GM12878 (cell line): ENCODE data around the gene GGACT. TPM values are rescaled to one million over a fixed set of nuclear protein-coding genes. Genes with fewer than 3 reads are reported as not detected.

Source experiments
- ATAC-seq: fragments of 200-7000 bp; cut with Tn5 transposase; 3 replicates; pipeline ENCODE4 v1.9.1; 2020; ENCODE audit warnings: mild to moderate bottlenecking, moderate library complexity
- BruUV-seq: library from RNA; stranded (reverse); fragments of 400-500 nt; replicated peaks from 2 replicates; lab custom pipeline; 2021; lab: Mats Ljungman, UMichigan
- CTCF ChIA-PET: fragments of 300-600 bp; sonication (Branson Sonifier 250); formaldehyde crosslinking; extraction: SDS; loops from one replicate; lab custom pipeline; 2021; ENCODE audit warnings: inconsistent platforms; lab: Yijun Ruan, JAX
- POLR2A ChIA-PET: fragments of 350-600 bp; formaldehyde crosslinking; extraction: SDS; loops from one replicate; lab custom pipeline; 2021; ENCODE audit warnings: inconsistent platforms; lab: Charles Lee
- RAD21 ChIA-PET: fragments of 300-600 bp; sonication (Branson Sonifier 250); formaldehyde crosslinking; loops from one replicate; lab custom pipeline; 2023; ENCODE audit warnings: antibody characterized with exemption; ENCODE audit not compliant: unreplicated experiment; lab: Charles Lee
- SMC1A ChIA-PET: fragments of 300-600 bp; sonication (Branson Sonifier 250); formaldehyde crosslinking; loops from one replicate; lab custom pipeline; 2023; ENCODE audit not compliant: unreplicated experiment, uncharacterized antibody; lab: Charles Lee
- DNase-seq: peaks from one replicate; pipeline ENCODE4 v3.0.0-alpha.2; 2011; ENCODE audit warnings: low read depth, low spot score
- FAIRE-seq: peaks from 3 replicates; lab custom pipeline; 2011; peaks lifted over from hg19 to GRCh38; lab: Jason Lieb, UNC
- H2AFZ ChIP-seq: 2 replicates; pipeline ENCODE4 v1.6.0; 2011; ENCODE audit warnings: low read depth, low read length, control low read depth; ENCODE audit not compliant: control insufficient read depth
- H3K27ac ChIP-seq: 2 replicates; pipeline ENCODE4 v1.5.1; 2011; ENCODE audit warnings: control low read depth; ENCODE audit not compliant: control insufficient read depth, insufficient read depth
- H3K27me3 ChIP-seq, 2 experiments: replicated peaks in 1 of 2; 2 replicates each; pipeline versions ENCODE4 v1.6.0 to v1.6.1; 2011; ENCODE audit warnings: low read length in 1 of 2; ENCODE audit not compliant: control insufficient read depth in 2 of 2, insufficient read depth in 2 of 2
- H3K36me3 ChIP-seq, 2 experiments: 2 replicates each; pipeline ENCODE4 v1.5.1; 2011; ENCODE audit warnings: low read length in 1 of 2; ENCODE audit not compliant: control insufficient read depth in 2 of 2, insufficient read depth in 2 of 2
- H3K4me1 ChIP-seq: 2 replicates; pipeline ENCODE4 v1.6.1; 2011; ENCODE audit warnings: mild to moderate bottlenecking, low read length, moderate library complexity, mixed read lengths; ENCODE audit not compliant: control insufficient read depth, insufficient read depth
- H3K4me2 ChIP-seq: 2 replicates; pipeline ENCODE4 v1.6.0; 2011; ENCODE audit warnings: control low read depth; ENCODE audit not compliant: control insufficient read depth, insufficient read depth
- H3K4me3 ChIP-seq: fragments of 200-600 bp; sonication (generic); 2 replicates; pipeline ENCODE4 v1.5.1; 2016
- H3K79me2 ChIP-seq: 2 replicates; pipeline ENCODE4 v1.6.0; 2011; ENCODE audit warnings: low read length; ENCODE audit not compliant: control insufficient read depth, insufficient read depth
- H3K9ac ChIP-seq: 2 replicates; pipeline ENCODE4 v1.8.0; 2011; ENCODE audit warnings: low read length, control low read depth, mixed read lengths; ENCODE audit not compliant: control insufficient read depth, insufficient read depth
- H3K9me3 ChIP-seq: replicated peaks from 3 replicates; pipeline ENCODE4 v1.5.1; 2011; ENCODE audit warnings: mild to moderate bottlenecking, low read length; ENCODE audit not compliant: control insufficient read depth, insufficient read depth
- H4K20me1 ChIP-seq: 2 replicates; pipeline ENCODE4 v1.6.0; 2011; ENCODE audit not compliant: control insufficient read depth, insufficient read depth
- ASH2L ChIP-seq: fragments of 300-600, 200-600 bp; sonication (generic); IDR thresholded peaks from 2 replicates; pipeline ENCODE4 v1.6.1; 2017; ENCODE audit warnings: low read depth, mild to moderate bottlenecking, borderline replicate concordance
- CREM ChIP-seq: IDR thresholded peaks from 2 replicates; pipeline ENCODE4 v1.6.1; 2014; ENCODE audit warnings: antibody characterized with exemption, low read depth
- DPF2 ChIP-seq: fragments of 450-650 bp; IDR thresholded peaks from 2 replicates; pipeline ENCODE4 v1.6.1; 2017; ENCODE audit warnings: mild to moderate bottlenecking
- HDGF ChIP-seq: fragments of 450-650 bp; IDR thresholded peaks from 2 replicates; pipeline ENCODE4 v1.6.1; 2016; ENCODE audit warnings: antibody characterized with exemption
- MEF2A ChIP-seq: IDR thresholded peaks from 2 replicates; pipeline ENCODE4 v1.6.1; 2011; ENCODE audit warnings: low read depth, mild to moderate bottlenecking, low read length, moderate library complexity; ENCODE audit not compliant: insufficient read depth
- MTA3 ChIP-seq: IDR thresholded peaks from 2 replicates; pipeline ENCODE4 v1.6.1; 2012; ENCODE audit warnings: low read length, inconsistent platforms, borderline replicate concordance
- NFXL1 ChIP-seq: fragments of 450-650 bp; IDR thresholded peaks from 2 replicates; pipeline ENCODE4 v1.6.1; 2017; ENCODE audit warnings: antibody characterized with exemption, mild to moderate bottlenecking, borderline replicate concordance
- RUNX3 ChIP-seq: IDR thresholded peaks from 2 replicates; pipeline ENCODE4 v1.6.1; 2012; ENCODE audit warnings: low read length, inconsistent platforms
- SMC3 ChIP-seq: IDR thresholded peaks from 2 replicates; pipeline ENCODE4 v1.6.1; 2011; ENCODE audit warnings: low read length, improper control_type of control experiment, borderline replicate concordance
- STAT1 ChIP-seq: fragments of 450-650 bp; conservative IDR thresholded peaks from 2 replicates; pipeline ENCODE4 v1.6.1; 2014; ENCODE audit warnings: antibody characterized with exemption, mild to moderate bottlenecking
- ZNF24 ChIP-seq: fragments of 450-650 bp; IDR thresholded peaks from 2 replicates; pipeline ENCODE4 v1.6.1; 2017; ENCODE audit warnings: antibody characterized with exemption, mild to moderate bottlenecking
- WGBS: methylation state at CpG from one replicate; pipeline ENCODE4 v1.1.6; 2016; ENCODE audit warnings: low lambda C conversion rate; ENCODE audit not compliant: insufficient replicate concordance, insufficient coverage; ENCODE audit errors: missing lambda C conversion rate; 5-methylcytosine and 5-hydroxymethylcytosine counted together
- in situ Hi-C: fragments of 300-500 bp; cut with MboI; formaldehyde crosslinking; loops from 9 replicates; pipeline ENCODE4 v1.14.3; 2018; ENCODE audit warnings: mixed read lengths
- intact Hi-C: fragments of 100-400 bp; cut with micrococcal nuclease; formaldehyde crosslinking; loops from one replicate; pipeline ENCODE4 v1.14.2; 2022; ENCODE audit not compliant: unreplicated experiment
- polyA plus RNA-seq, 11 experiments: library from polyadenylated mRNA; depleted of rRNA in 4 of 11; unstranded in 6 of 11; stranded (reverse) in 5 of 11; fragments of >200 nt; fragmentation: Nextera tagmentation in 4 of 11; fragmentation: Illumina TruSeq in 1 of 11; extraction: Ambion mirVana in 4 of 11; extraction: Trizol in 1 of 11; gene quantifications; 1 replicate in 1 of 11; 2 replicates in 10 of 11; pipeline versions ENCODE4 v1.2.1 to v1.2.3, GENCODE V29; 2011 to 2016; ENCODE audit warnings: inconsistent platforms in 2 of 11, missing spikeins in 2 of 11, low read depth in 1 of 11
- total RNA-seq, 4 experiments: library from RNA; depleted of rRNA in 3 of 4; stranded (reverse); fragments of >200 nt in 3 of 4; fragmentation: Illumina TruSeq in 1 of 4; extraction: Trizol in 1 of 4; gene quantifications; 2 replicates each; pipeline versions ENCODE4 v1.2.1 to v1.2.3, GENCODE V29; 2013 to 2021

GGACT gene
- total and polyA plus RNA-seq, 10 of the 15 experiments (the other 5 are each of a cell fraction or from before 2014, with no cell fraction given): 0.61 to 8.8 (median 4.2) TPM

- 0 out of 2 replicates have a peak, but pooled peaks have one; percentile 3 for TF ChIP-seq RUNX3
- 0 out of 2 replicates have a peak, but pooled peaks have one; percentile 33 for TF ChIP-seq ZNF24
- 0 out of 2 replicates have a peak, but pooled peaks have one; percentile 55 for TF ChIP-seq HDGF
- TF ChIP-seq SMC3: peak; percentile 14; the same call in 1 of the 2 replicates
- 0 out of 2 replicates have a peak, but pooled peaks have one; percentile 30 for TF ChIP-seq MEF2A
- peak; percentile 74; the same call in 1 of the 2 replicates for TF ChIP-seq DPF2
These were observed at the start of gene GGACT (continued) for GRCh38 chr13:100588331-100589177.

- Histone ChIP-seq H3K4me3 (no peak overlapping the region), H3K27ac (no peak overlapping the region), H3K4me1 (no peaks in the 10 kb centered on the region), H3K36me3 (peaks cover 2 to 15% of the 10 kb centered on the region in 2 experiments; a peak in 3 of 4 replicates), H3K9ac (no peak overlapping the region), H3K27me3 (no peaks in the 10 kb centered on the region), H4K20me1 (no peaks in the 10 kb centered on the region), H3K9me3 (no peaks in the 10 kb centered on the region), H2AFZ (no peak overlapping the region), H3K79me2 (no peaks in the 10 kb centered on the region), H3K4me2 (no peak overlapping the region)
- no peak for ATAC-seq
- 97% methylated on average over 5 of the region's 5 CpGs for WGBS
- TF ChIP-seq CREM (no peak), STAT1 (no peak), NFXL1 (no peak), ASH2L (no peak), MTA3 (no peak)
- in situ Hi-C loops (no loop called here), intact Hi-C loops (no loop called here)
- RAD21 ChIA-PET: no interaction called here
- CTCF ChIA-PET: interaction anchor here (0.9 kb wide), 1 partner anchor 65 kb away, joined by 3 read pairs; no protein-coding TSS in a partner anchor
- SMC1A ChIA-PET: no interaction called here
- FAIRE-seq: no peak
- no TSS peak for BruUV-seq
- DNase-seq: no peak
- POLR2A ChIA-PET: no interaction called here
These were observed 49.2 kb upstream of the GGACT start for GRCh38 chr13:100637796-100638195.
